ENCODE measurements around the gene ARHGDIB. TPM values are rescaled to one million over a fixed set of nuclear protein-coding genes. Genes with fewer than 3 reads are reported as not detected.

Gene ARHGDIB
- total RNA-seq, 1 donor from 2014 or later: 313 TPM

DNA sequence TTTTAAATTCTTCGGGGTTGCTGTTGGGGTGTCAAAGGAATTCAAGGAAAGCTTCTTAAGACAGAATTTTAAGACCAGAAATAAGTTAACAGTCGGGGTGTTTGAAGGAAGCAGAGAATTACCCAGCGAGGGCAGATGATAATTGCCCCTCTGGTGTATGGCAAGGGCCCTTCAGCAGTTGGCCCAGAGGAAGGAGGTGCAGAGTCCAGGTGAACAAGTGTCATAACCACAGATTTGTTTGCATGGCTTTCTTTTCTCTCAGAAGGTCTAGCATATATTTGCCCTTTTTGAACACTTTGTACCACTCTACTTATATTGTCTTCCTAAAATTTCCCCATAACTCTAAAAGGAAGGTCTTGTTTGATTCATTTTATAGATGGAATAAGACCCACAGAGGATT lies 13.2 kb upstream of the ARHGDIB start:
- Histone ChIP-seq H3K27ac (no peak overlapping the region), H3K4me1 (peaks cover 6% of the 10 kb centered on the region), H3K27me3 (ENCODE audit: low read depth) (no peaks in the 10 kb centered on the region), H3K9me3 (no peaks in the 10 kb centered on the region), H3K36me3 (no peaks in the 10 kb centered on the region), H3K4me3 (no peak overlapping the region)
- ATAC-seq: no peak
- DNase-seq: no peak
- intact Hi-C loops (cut with DNase I): no loop called here
- TF ChIP-seq, protein P1, sequence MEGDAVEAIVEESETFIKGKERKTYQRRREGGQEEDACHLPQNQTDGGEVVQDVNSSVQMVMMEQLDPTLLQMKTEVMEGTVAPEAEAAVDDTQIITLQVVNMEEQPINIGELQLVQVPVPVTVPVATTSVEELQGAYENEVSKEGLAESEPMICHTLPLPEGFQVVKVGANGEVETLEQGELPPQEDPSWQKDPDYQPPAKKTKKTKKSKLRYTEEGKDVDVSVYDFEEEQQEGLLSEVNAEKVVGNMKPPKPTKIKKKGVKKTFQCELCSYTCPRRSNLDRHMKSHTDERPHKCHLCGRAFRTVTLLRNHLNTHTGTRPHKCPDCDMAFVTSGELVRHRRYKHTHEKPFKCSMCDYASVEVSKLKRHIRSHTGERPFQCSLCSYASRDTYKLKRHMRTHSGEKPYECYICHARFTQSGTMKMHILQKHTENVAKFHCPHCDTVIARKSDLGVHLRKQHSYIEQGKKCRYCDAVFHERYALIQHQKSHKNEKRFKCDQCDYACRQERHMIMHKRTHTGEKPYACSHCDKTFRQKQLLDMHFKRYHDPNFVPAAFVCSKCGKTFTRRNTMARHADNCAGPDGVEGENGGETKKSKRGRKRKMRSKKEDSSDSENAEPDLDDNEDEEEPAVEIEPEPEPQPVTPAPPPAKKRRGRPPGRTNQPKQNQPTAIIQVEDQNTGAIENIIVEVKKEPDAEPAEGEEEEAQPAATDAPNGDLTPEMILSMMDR (IDR thresholded peaks at IDR 0.05): no peak

DNA sequence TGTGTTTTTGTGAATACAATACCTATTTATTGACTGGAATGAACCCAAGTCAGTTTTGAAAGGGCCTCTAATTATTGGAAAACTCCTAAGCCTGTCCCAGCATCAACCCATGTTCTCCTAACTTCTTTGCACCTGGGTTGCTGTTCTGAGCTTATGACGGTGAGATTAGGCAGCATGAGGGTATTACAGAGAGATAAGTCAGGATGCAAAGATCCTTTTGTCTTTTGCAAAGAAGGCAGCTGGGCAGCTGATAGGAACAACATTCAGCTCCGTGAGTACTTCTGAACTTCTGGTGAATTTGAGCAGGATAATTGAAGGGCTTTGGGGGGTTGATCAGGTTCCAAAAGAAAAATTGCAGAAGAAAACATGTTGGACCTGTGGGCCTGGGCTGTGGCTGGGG lies 11.4 kb upstream of the ARHGDIB start, which contains the start of gene PDE6H:
Gene PDE6H, plus strand, starts transcription at position 227 of the 400 bp plus-strand sequence. CDS start 4,971 bp downstream, outside the sequence.
- Histone ChIP-seq H3K4me1 (peaks cover 6% of the 10 kb centered on the region), H3K9me3 (no peaks in the 10 kb centered on the region), H3K4me3 (no peak within 1 kb of the TSS), H3K36me3 (no peaks in the 10 kb centered on the region), H3K27me3 (ENCODE audit: low read depth) (no peaks in the 10 kb centered on the region), H3K27ac (no peak within 1 kb of the TSS)
- no peak for ATAC-seq
- DNase-seq: no peak
- intact Hi-C loops (cut with DNase I): no loop called here
- TF ChIP-seq, protein P1 (IDR thresholded peaks at IDR 0.05): no peak

DNA sequence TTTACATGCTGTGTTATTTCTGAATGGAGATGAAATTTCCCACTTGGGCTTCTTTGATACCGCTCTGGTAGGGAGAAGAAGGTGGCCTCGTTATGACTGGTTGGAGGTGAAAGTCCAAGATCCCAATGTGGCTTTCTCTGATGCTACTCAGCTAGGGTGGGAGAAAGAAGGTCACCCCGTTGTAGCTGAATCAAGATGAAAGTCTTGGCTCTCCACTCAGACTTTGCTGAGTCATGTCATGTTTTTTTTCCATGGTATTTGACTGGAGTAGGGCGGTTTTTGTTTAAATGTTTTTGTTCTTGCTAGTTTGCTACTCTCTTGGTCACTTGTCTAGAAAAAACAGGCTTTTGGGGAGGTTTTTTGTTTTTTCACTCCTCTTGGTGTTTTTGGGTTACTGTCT lies 9.1 kb upstream of the ARHGDIB start:
- intact Hi-C loops (cut with DNase I): no loop called here
- TF ChIP-seq, protein P1 (IDR thresholded peaks at IDR 0.05): no peak
- Histone ChIP-seq H3K9me3 (no peaks in the 10 kb centered on the region), H3K36me3 (no peaks in the 10 kb centered on the region), H3K27me3 (ENCODE audit: low read depth) (no peaks in the 10 kb centered on the region), H3K27ac (no peak overlapping the region), H3K4me3 (no peak overlapping the region), H3K4me1 (peaks cover 6% of the 10 kb centered on the region)
- no peak for DNase-seq
- ATAC-seq: no peak

DNA sequence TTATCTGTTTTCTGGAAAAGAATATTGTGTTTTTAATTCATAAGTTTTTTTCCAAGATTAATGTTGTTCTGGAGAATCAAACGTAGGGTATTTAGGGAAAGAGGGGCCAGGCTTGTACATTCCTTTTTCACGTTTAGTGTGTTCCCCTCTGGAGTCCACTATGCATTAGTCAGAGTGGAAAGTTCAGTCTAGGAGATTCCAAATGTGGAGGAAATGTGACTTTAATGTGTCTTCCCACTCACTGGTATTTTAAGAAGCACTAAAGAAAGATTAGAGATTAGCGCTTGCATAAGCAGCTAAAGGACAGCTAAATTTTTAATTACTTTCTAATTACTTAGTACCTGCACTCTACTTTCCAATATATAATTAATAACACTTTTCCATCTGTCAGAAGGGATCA lies 7.1 kb upstream of the ARHGDIB start:
- intact Hi-C loops (cut with DNase I): no loop called here
- DNase-seq (no peak), ATAC-seq (no peak)
- Histone ChIP-seq H3K4me3 (no peak overlapping the region), H3K27ac (no peak overlapping the region), H3K36me3 (no peaks in the 10 kb centered on the region), H3K4me1 (no peaks in the 10 kb centered on the region), H3K9me3 (no peaks in the 10 kb centered on the region), H3K27me3 (ENCODE audit: low read depth) (no peaks in the 10 kb centered on the region)
- TF ChIP-seq, protein P1 (IDR thresholded peaks at IDR 0.05): no peak

DNA sequence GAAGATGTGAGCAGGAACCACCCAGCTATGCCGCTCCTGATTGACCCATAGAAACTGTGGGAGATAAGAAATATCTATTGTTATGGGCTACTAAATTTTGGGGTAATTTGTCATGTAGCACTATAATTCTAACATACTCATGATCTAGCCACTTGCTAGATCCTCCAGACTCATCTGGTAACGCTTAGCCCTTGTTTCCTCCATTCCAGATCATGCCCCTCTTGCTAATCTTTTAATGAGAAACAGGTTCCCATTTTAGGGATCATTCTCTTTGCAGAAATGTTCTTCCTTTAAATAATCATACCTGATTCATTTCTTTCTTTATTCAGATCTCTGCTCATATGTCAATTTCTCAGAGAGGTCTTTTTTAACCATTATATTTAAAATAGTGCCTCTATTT lies 3.8 kb upstream of the ARHGDIB start:
- ATAC-seq (no peak), DNase-seq (no peak)
- TF ChIP-seq, protein P1 (IDR thresholded peaks at IDR 0.05): no peak
- intact Hi-C loops (cut with DNase I): no loop called here
- Histone ChIP-seq H3K4me1 (peaks cover 10% of the 10 kb centered on the region), H3K27me3 (ENCODE audit: low read depth) (no peaks in the 10 kb centered on the region), H3K4me3 (no peak overlapping the region), H3K27ac (no peak overlapping the region), H3K36me3 (no peaks in the 10 kb centered on the region), H3K9me3 (no peaks in the 10 kb centered on the region)

DNA sequence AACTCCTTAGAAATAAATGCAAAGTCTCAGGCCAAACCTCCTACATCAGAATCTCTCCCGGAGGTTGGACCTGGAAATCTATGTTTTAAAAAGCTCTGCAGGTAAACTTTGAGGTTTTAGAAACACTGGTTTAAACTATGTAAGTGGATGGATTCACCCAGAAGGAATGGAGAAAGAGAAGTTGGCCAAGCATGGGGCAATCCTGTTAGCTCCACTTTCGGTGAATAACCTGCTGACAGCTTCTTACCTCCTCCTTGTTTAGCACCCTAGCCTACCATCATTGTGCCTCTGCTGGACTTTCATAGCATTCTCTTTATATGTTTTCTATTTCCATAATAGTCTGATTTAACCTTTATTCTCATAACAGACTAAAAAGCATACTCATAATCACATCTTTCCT lies 3.0 kb upstream of the ARHGDIB start:
- TF ChIP-seq, protein P1 (IDR thresholded peaks at IDR 0.05): no peak
- H3K36me3 ChIP-seq: no peaks in the 10 kb centered on the region
- peaks cover 16% of the 10 kb centered on the region for H3K4me1 ChIP-seq
- no peaks in the 10 kb centered on the region for H3K27me3 ChIP-seq (ENCODE audit: low read depth)
- no peak overlapping the region for H3K27ac ChIP-seq
- intact Hi-C loops (cut with DNase I): no loop called here
- H3K4me3 ChIP-seq: no peak overlapping the region
- no peaks in the 10 kb centered on the region for H3K9me3 ChIP-seq
- no peak for ATAC-seq
- DNase-seq: no peak
